Lung (tissue), 12 donors: ENCODE data around the gene CPS1. TPM values are rescaled to one million over a fixed set of nuclear protein-coding genes. Genes with fewer than 3 reads are reported as not detected.

Source experiments
- ATAC-seq: fragments of 200-7000 bp; cut with Tn5 transposase; one replicate; pipeline ENCODE4 v1.9.1; 2020; ENCODE audit warnings: moderate number of reproducible peaks; ENCODE audit not compliant: insufficient read depth, low FRiP score
- DNase-seq, 3 donors: peaks; one replicate each; pipeline ENCODE4 v3.0.0-alpha.2; 2013 to 2017
- H3K27ac ChIP-seq, 2 donors: one replicate each; pipeline ENCODE4 v1.5.1; 2013; ENCODE audit warnings: mild to moderate bottlenecking in 2 of 2, moderate library complexity in 2 of 2, control low read depth in 1 of 2, inconsistent platforms in 1 of 2, low read depth in 1 of 2, low read length in 1 of 2
- H3K27me3 ChIP-seq, 3 donors: one replicate each; pipeline ENCODE4 v1.5.1; 2013; ENCODE audit warnings: low read length in 2 of 3; ENCODE audit not compliant: control insufficient read depth in 3 of 3, insufficient read depth in 3 of 3
- H3K36me3 ChIP-seq, 4 donors: one replicate each; pipeline ENCODE4 v1.5.1; 2013; ENCODE audit warnings: low read length in 4 of 4, mild to moderate bottlenecking in 1 of 4, moderate library complexity in 1 of 4; ENCODE audit not compliant: control insufficient read depth in 4 of 4, insufficient read depth in 4 of 4
- H3K4me1 ChIP-seq, 5 donors: one replicate each; pipeline ENCODE4 v1.5.1; 2013; ENCODE audit warnings: low read length in 5 of 5, mild to moderate bottlenecking in 2 of 5, moderate library complexity in 1 of 5; ENCODE audit not compliant: control insufficient read depth in 5 of 5, insufficient read depth in 5 of 5
- H3K4me3 ChIP-seq: one replicate; pipeline ENCODE4 v1.5.1; 2013; ENCODE audit warnings: mild to moderate bottlenecking, control low read depth, moderate library complexity
- H3K9ac ChIP-seq, 2 donors: one replicate each; pipeline ENCODE4 v1.5.1; 2013; ENCODE audit warnings: low read length in 2 of 2, control low read depth in 1 of 2; ENCODE audit not compliant: insufficient read depth in 1 of 2
- H3K9me3 ChIP-seq, 4 donors: one replicate each; pipeline ENCODE4 v1.5.1; 2013; ENCODE audit warnings: low read length in 3 of 4, mild to moderate bottlenecking in 1 of 4, moderate library complexity in 1 of 4; ENCODE audit not compliant: control insufficient read depth in 4 of 4, insufficient read depth in 3 of 4
- CTCF ChIP-seq: IDR thresholded peaks from 2 replicates; pipeline ENCODE4 v1.5.1; 2012; ENCODE audit warnings: mild to moderate bottlenecking; ENCODE audit errors: control extremely low read depth, extremely low read depth
- WGBS, 2 donors: extraction: QIAGEN DNeasy Blood & Tissue Kit; methylation state at CpG; one replicate each; pipeline ENCODE4 v1.1.7; 2013; 5-methylcytosine and 5-hydroxymethylcytosine counted together
- polyA plus RNA-seq, 2 donors: library from polyadenylated mRNA; stranded (reverse); fragments of 200-250 nt; gene quantifications; one replicate each; pipeline ENCODE4 v1.2.1, GENCODE V29; 2013
- total RNA-seq, 2 donors: library from RNA; depleted of rRNA in 1 of 2; stranded (reverse); fragments of >200 nt in 1 of 2; gene quantifications; one replicate each; pipeline ENCODE4 v1.2.1, GENCODE V29; 2014 to 2021
- donor health status: control.
- donor health status: control.
- donor health status: Bipolar disorder and iron deficiency.
- donor health status: healthy.
- donor health status: DM: yes; HTN: yes; CAD: no.

The CPS1 gene
- total and polyA plus RNA-seq, 4 donors, result 0.35 to 5.0 (median 1.9) TPM

GRCh38 chr2:210533389-210533788 lies 23.0 kb upstream of the CPS1 start:
- no peaks in the 10 kb centered on the region for H3K36me3 ChIP-seq
- peaks cover 0 to 4% (median 0%) of the 10 kb centered on the region in 5 donors for H3K4me1 ChIP-seq
- no peaks in the 10 kb centered on the region for H3K27me3 ChIP-seq
- DNase-seq, result no peak
- no peaks in the 10 kb centered on the region for H3K9me3 ChIP-seq
- no peak for TF ChIP-seq CTCF
- H3K9ac ChIP-seq, result no peak overlapping the region
- no peak overlapping the region for H3K4me3 ChIP-seq
- WGBS, 2 donors, result 78 to 84% methylated on average over 2 of the region's 2 CpGs
- no peak overlapping the region for H3K27ac ChIP-seq
- ATAC-seq, result no peak

GRCh38 chr2:210534879-210535278 lies 21.5 kb upstream of the CPS1 start:
- H3K27ac ChIP-seq, result no peak overlapping the region
- DNase-seq (no peak), ATAC-seq (no peak)
- no peak overlapping the region for H3K4me3 ChIP-seq
- peaks cover 0 to 4% (median 0%) of the 10 kb centered on the region in 5 donors for H3K4me1 ChIP-seq
- no peak overlapping the region for H3K9ac ChIP-seq
- no peaks in the 10 kb centered on the region for H3K36me3 ChIP-seq
- H3K27me3 ChIP-seq, result no peaks in the 10 kb centered on the region
- 86 to 91% methylated on average over 1 of the region's 1 CpG for WGBS, 2 donors
- TF ChIP-seq CTCF, result no peak
- no peaks in the 10 kb centered on the region for H3K9me3 ChIP-seq

GRCh38 chr2:210536973-210537650 lies 19.3 kb upstream of the CPS1 start:
- H3K9me3 ChIP-seq, result no peaks in the 10 kb centered on the region
- H3K4me1 ChIP-seq, result peaks cover 0 to 16% (median 0%) of the 10 kb centered on the region in 5 donors
- no peak overlapping the region for H3K4me3 ChIP-seq
- no peak overlapping the region for H3K9ac ChIP-seq
- DNase-seq (no peak), ATAC-seq (no peak)
- no peak for TF ChIP-seq CTCF
- H3K36me3 ChIP-seq, result no peaks in the 10 kb centered on the region
- WGBS, 2 donors, result 79 to 84% methylated on average over 2 of the region's 2 CpGs
- no peaks in the 10 kb centered on the region for H3K27me3 ChIP-seq
- no peak overlapping the region for H3K27ac ChIP-seq

- no peak for TF ChIP-seq CTCF
- Histone ChIP-seq H3K4me3 (no peak overlapping the region), H3K27me3 (no peaks in the 10 kb centered on the region), H3K27ac (no peak overlapping the region), H3K9ac (no peak overlapping the region), H3K4me1 (peaks cover 0 to 15% (median 0%) of the 10 kb centered on the region in 5 donors), H3K36me3 (no peaks in the 10 kb centered on the region), H3K9me3 (no peaks in the 10 kb centered on the region)
- ATAC-seq (no peak), DNase-seq (no peak)
- 92 to 97% methylated on average over 2 of the region's 2 CpGs for WGBS, 2 donors
Observed at GRCh38 chr2:210539035-210539434, 17.4 kb upstream of the CPS1 start.
